Right atrium auricular region (tissue), 2 donors: ENCODE measurements around the gene ABCA7. TPM values are rescaled to one million over a fixed set of nuclear protein-coding genes. Genes with fewer than 3 reads are reported as not detected.

Experiments
- DNase-seq: peaks from one replicate; pipeline ENCODE4 v3.0.0-alpha.2; 2019; ENCODE audit warnings: low spot score
- H3K27ac ChIP-seq, 2 donors: fragments of 200-600 bp; sonication (generic); 1 replicate in 1 of 2; 2 replicates in 1 of 2; pipeline ENCODE4 v1.5.1; 2016 to 2019
- H3K27me3 ChIP-seq, 2 donors: fragments of 200-600 bp; sonication (generic); one replicate each; pipeline versions ENCODE4 v1.5.1 to v1.6.0; 2017 to 2019
- H3K36me3 ChIP-seq: fragments of 200-600 bp; sonication (generic); one replicate; pipeline ENCODE4 v1.5.1; 2016
- H3K4me1 ChIP-seq, 2 donors: fragments of 200-600 bp; sonication (generic); one replicate each; pipeline versions ENCODE4 v1.5.1 to v1.6.0; 2017 to 2019
- H3K4me3 ChIP-seq, 2 donors: fragments of 200-600 bp; sonication (generic); 1 replicate in 1 of 2; 2 replicates in 1 of 2; pipeline ENCODE4 v1.5.1; 2017 to 2019; ENCODE audit warnings: mild to moderate bottlenecking in 1 of 2, moderate library complexity in 1 of 2
- H3K9me3 ChIP-seq, 2 donors: fragments of 200-600 bp; sonication (generic); one replicate each; pipeline ENCODE4 v1.5.1; 2019
- CTCF ChIP-seq, 2 donors: fragments of 200-600 bp; sonication (generic); IDR thresholded peaks; one replicate each; pipeline ENCODE4 v1.5.1; 2019; ENCODE audit warnings: antibody characterized with exemption in 2 of 2
- total RNA-seq, 2 donors: library from RNA; depleted of rRNA; stranded (reverse); fragments of >200 nt; gene quantifications; one replicate each; pipeline ENCODE4 v1.1.0, GENCODE V29; 2016

The ABCA7 gene
- total RNA-seq, 2 donors from 2014 or later = 4.8 to 5.9 TPM

GRCh38 chr19:1082928-1083816, 43.3 kb downstream of the ABCA7 start:
- no peaks in the 10 kb centered on the region for H3K27me3 ChIP-seq
- DNase-seq = no peak
- no peak overlapping the region for H3K27ac ChIP-seq
- H3K4me3 ChIP-seq = peak overlapping the region in 1 of 2 donors; percentile 26
- TF ChIP-seq CTCF (IDR thresholded peaks at IDR 0.05) = no peak
- H3K9me3 ChIP-seq = no peaks in the 10 kb centered on the region
- peaks cover 0 to 19% of the 10 kb centered on the region in 2 donors for H3K4me1 ChIP-seq
- peaks cover under 1% of the 10 kb centered on the region for H3K36me3 ChIP-seq

GRCh38 chr19:1084024-1084868, 44.3 kb downstream of the ABCA7 start:
- Histone ChIP-seq H3K4me1 (peaks cover 0 to 30% of the 10 kb centered on the region in 2 donors), H3K27me3 (no peaks in the 10 kb centered on the region), H3K36me3 (peaks cover 11% of the 10 kb centered on the region), H3K4me3 (no peak overlapping the region), H3K27ac (no peak overlapping the region), H3K9me3 (no peaks in the 10 kb centered on the region)
- no peak for TF ChIP-seq CTCF (IDR thresholded peaks at IDR 0.05)
- no peak for DNase-seq

GRCh38 chr19:1085053-1085658, 45.2 kb downstream of the ABCA7 start:
- no peak for TF ChIP-seq CTCF (IDR thresholded peaks at IDR 0.05)
- Histone ChIP-seq H3K9me3 (no peaks in the 10 kb centered on the region), H3K27ac (no peak overlapping the region), H3K4me3 (no peak overlapping the region), H3K4me1 (peaks cover 0 to 31% of the 10 kb centered on the region in 2 donors), H3K27me3 (no peaks in the 10 kb centered on the region), H3K36me3 (peaks cover 19% of the 10 kb centered on the region)
- DNase-seq = no peak

- DNase-seq = no peak
- TF ChIP-seq CTCF (IDR thresholded peaks at IDR 0.05) = no peak
- no peaks in the 10 kb centered on the region for H3K27me3 ChIP-seq
- peaks cover 26% of the 10 kb centered on the region for H3K36me3 ChIP-seq
- no peaks in the 10 kb centered on the region for H3K9me3 ChIP-seq
- no peak overlapping the region for H3K27ac ChIP-seq
- H3K4me1 ChIP-seq = peaks cover 0 to 31% of the 10 kb centered on the region in 2 donors
- H3K4me3 ChIP-seq = no peak overlapping the region
Observed at GRCh38 chr19:1085676-1086442, 46.0 kb downstream of the ABCA7 start.

GRCh38 chr19:1086613-1087012, 46.7 kb downstream of the ABCA7 start:
- Histone ChIP-seq H3K27ac (no peak overlapping the region), H3K4me3 (no peak overlapping the region), H3K9me3 (no peaks in the 10 kb centered on the region), H3K36me3 (peaks cover 33% of the 10 kb centered on the region), H3K27me3 (no peaks in the 10 kb centered on the region), H3K4me1 (peaks cover 0 to 31% of the 10 kb centered on the region in 2 donors)
- DNase-seq = no peak
- TF ChIP-seq CTCF (IDR thresholded peaks at IDR 0.05) = no peak
